GM10266 (cell line): Measurements from ENCODE around the gene PCDH9.

ENCODE experiments used
- DNase-seq: peaks from one replicate; pipeline ENCODE4 v3.0.0; 2012; ENCODE audit errors: extremely low spot score
- CTCF ChIP-seq: IDR thresholded peaks from 2 replicates; pipeline ENCODE4 v1.5.1; 2012; ENCODE audit warnings: mild to moderate bottlenecking, low read depth; ENCODE audit not compliant: control insufficient read depth, insufficient read depth; ENCODE audit errors: missing control alignments

The PCDH9 gene

GRCh38 chr13:66400292-66400691 lies 829.8 kb downstream of the PCDH9 start:
- TF ChIP-seq CTCF = no peak
- DNase-seq = no peak

GRCh38 chr13:66399873-66400272 lies 830.3 kb downstream of the PCDH9 start:
- TF ChIP-seq CTCF = no peak
- no peak for DNase-seq

GRCh38 chr13:66397133-66397532 lies 833.0 kb downstream of the PCDH9 start:
- TF ChIP-seq CTCF = no peak
- DNase-seq = no peak

- no peak for TF ChIP-seq CTCF
- no peak for DNase-seq
Observed at GRCh38 chr13:66391322-66391721, 838.8 kb downstream of the PCDH9 start.

GRCh38 chr13:66378894-66379293 lies 851.2 kb downstream of the PCDH9 start:
- TF ChIP-seq CTCF = no peak
- DNase-seq = no peak

GRCh38 chr13:66377569-66377968 lies 852.6 kb downstream of the PCDH9 start:
- no peak for DNase-seq
- TF ChIP-seq CTCF = no peak

GRCh38 chr13:66375756-66376155 lies 854.4 kb downstream of the PCDH9 start:
- DNase-seq = no peak
- TF ChIP-seq CTCF = no peak
